Sigmoid colon (tissue), 7 donors: ENCODE results near the gene MAPT. TPM values are rescaled to one million over a fixed set of nuclear protein-coding genes. Genes with fewer than 3 reads are reported as not detected.

Source experiments
- DNase-seq: peaks from one replicate; pipeline ENCODE4 v3.0.0-alpha.2; 2019
- H3K27ac ChIP-seq, 4 donors: fragments of 200-600 bp; sonication (generic); one replicate each; pipeline ENCODE4 v1.5.1; 2016 to 2019; ENCODE audit warnings: mild to moderate bottlenecking in 1 of 4
- H3K27me3 ChIP-seq, 3 donors: fragments of 200-600 bp; sonication (generic); one replicate each; pipeline ENCODE4 v1.5.1; 2019; ENCODE audit warnings: mild to moderate bottlenecking in 1 of 3
- H3K36me3 ChIP-seq, 4 donors: fragments of 200-600 bp; sonication (generic); one replicate each; pipeline ENCODE4 v1.5.1; 2016 to 2019
- H3K4me1 ChIP-seq, 4 donors: fragments of 200-600 bp; sonication (generic); one replicate each; pipeline ENCODE4 v1.5.1; 2017 to 2019
- H3K4me3 ChIP-seq, 4 donors: fragments of 200-600 bp; sonication (generic); one replicate each; pipeline ENCODE4 v1.5.1; 2017 to 2019; ENCODE audit warnings: mild to moderate bottlenecking in 2 of 4, moderate library complexity in 1 of 4
- H3K9me3 ChIP-seq, 4 donors: fragments of 200-600 bp in 3 of 4; sonication (generic) in 3 of 4; one replicate each; pipeline versions ENCODE4 v1.5.1 to v1.6.1; 2013 to 2019
- CTCF ChIP-seq, 4 experiments: fragments of 450-650 bp in 3 of 4; fragments of 200-600 bp in 1 of 4; IDR thresholded peaks; one replicate each; pipeline ENCODE4 v1.5.1; 2016 to 2019; ENCODE audit warnings: antibody characterized with exemption in 4 of 4, mild to moderate bottlenecking in 3 of 4, moderate library complexity in 2 of 4
- EP300 ChIP-seq, 4 donors: sonication (generic); formaldehyde crosslinking; IDR thresholded peaks; one replicate each; pipeline ENCODE4 v1.6.1; 2017; ENCODE audit warnings: antibody characterized with exemption in 4 of 4
- POLR2A ChIP-seq, 2 donors: fragments of 450-650 bp; IDR thresholded peaks; one replicate each; pipeline ENCODE4 v1.6.1; 2016; ENCODE audit warnings: antibody characterized with exemption in 2 of 2, mild to moderate bottlenecking in 2 of 2, moderate library complexity in 2 of 2
- POLR2AphosphoS5 ChIP-seq, 4 donors: sonication (generic); formaldehyde crosslinking; IDR thresholded peaks; one replicate each; pipeline ENCODE4 v1.6.1; 2017; ENCODE audit warnings: antibody characterized with exemption in 4 of 4
- WGBS, 2 donors: extraction: QIAGEN DNeasy Blood & Tissue Kit; methylation state at CpG; one replicate each; pipeline ENCODE4 v1.1.7; 2013; 5-methylcytosine and 5-hydroxymethylcytosine counted together
- intact Hi-C: fragments of 100-400 bp; cut with DNase I; formaldehyde crosslinking; loops from one replicate; pipeline ENCODE4 v1.15.1; 2023
- polyA plus RNA-seq, 3 donors: library from polyadenylated mRNA; stranded (reverse); fragments of 200-250 nt; gene quantifications; one replicate each; pipeline ENCODE4 v1.2.3, GENCODE V29; 2013
- total RNA-seq, 4 donors: library from RNA; depleted of rRNA; stranded (reverse); fragments of >200 nt; gene quantifications; one replicate each; pipeline ENCODE4 v1.1.0, GENCODE V29; 2016
- donor health status: healthy with polysubstance abuse.
- donor health status: Bipolar disorder and iron deficiency.
- donor health status: healthy.

MAPT gene
- total RNA-seq (10 to 100 TPM in 3 of 4 donors, 1 to 10 TPM in 1; 7.1 to 20.5 (median 15.2) TPM), polyA plus RNA-seq (1 to 10 TPM in 1 of 3 donors, under 1 TPM in 1, not detected in 1; 0.60 to 2.8 TPM)

- no peaks in the 10 kb centered on the region for H3K36me3 ChIP-seq
These were observed at the start of gene MAPT for GRCh38 chr17:45894022-45894784. Gene MAPT, plus strand, starts transcription at chr17:45894554. Its CDS starts 67,784 bp downstream, at chr17:45962338.

GRCh38 chr17:45844695-45845375 is 49.5 kb upstream of the MAPT start, which contains the start of gene SPPL2C:
Gene SPPL2C, plus strand, starts transcription at chr17:45844881. Its CDS starts 26 bp downstream, at chr17:45844907.
- Histone ChIP-seq H3K36me3 (no peaks in the 10 kb centered on the region), H3K27ac (no peak within 1 kb of the TSS), H3K4me1 (no peaks in the 10 kb centered on the region), H3K27me3 (no peaks in the 10 kb centered on the region), H3K4me3 (no peak within 1 kb of the TSS), H3K9me3 (no peaks in the 10 kb centered on the region)
- DNase-seq, result no peak
- WGBS, 2 donors, result 45 to 79% methylated on average over 25 of the region's 25 CpGs
- intact Hi-C loops, result no loop called here
- TF ChIP-seq POLR2A (IDR thresholded peaks at IDR 0.05) (no peak), CTCF (IDR thresholded peaks at IDR 0.05) (no peak), EP300 (IDR thresholded peaks at IDR 0.05) (no peak)

More at GRCh38 chr17:45894022-45894784, at the start of gene MAPT:
- H3K27ac ChIP-seq, result peak within 1 kb of the TSS; percentile 62 to 77 (median 74)
- TF ChIP-seq EP300 (IDR thresholded peaks at IDR 0.05) (no peak), POLR2A (IDR thresholded peaks at IDR 0.05) (no peak), CTCF (IDR thresholded peaks at IDR 0.05) (peak in 3 of 4 experiments; percentile 36 to 95 (median 39)), POLR2AphosphoS5 (IDR thresholded peaks at IDR 0.05) (peak in 2 of 4 donors; percentile 45 to 60)
- WGBS, 2 donors, result 2% methylated on average over 97 of the region's 97 CpGs
- DNase-seq, result peak; percentile 95
- H3K9me3 ChIP-seq, result no peaks in the 10 kb centered on the region
- peaks cover 14 to 37% (median 27%) of the 10 kb centered on the region in 3 donors for H3K27me3 ChIP-seq
- intact Hi-C loops, result loop anchor here (1.0 kb wide), 1 partner anchor 55 kb away; no protein-coding TSS in a partner anchor
- peaks cover 0 to 36% (median 29%) of the 10 kb centered on the region in 4 donors for H3K4me1 ChIP-seq
- peak within 1 kb of the TSS; percentile 64 to 97 (median 82) for H3K4me3 ChIP-seq

- intact Hi-C loops, result no loop called here
- H3K36me3 ChIP-seq, result no peaks in the 10 kb centered on the region
- 90 to 93% methylated on average over 35 of the region's 35 CpGs for WGBS, 2 donors
These were observed 48.8 kb upstream of the MAPT start for GRCh38 chr17:45845376-45846185.

More at GRCh38 chr17:45845376-45846185, 48.8 kb upstream of the MAPT start:
- TF ChIP-seq POLR2A (IDR thresholded peaks at IDR 0.05) (no peak), POLR2AphosphoS5 (IDR thresholded peaks at IDR 0.05) (no peak), EP300 (IDR thresholded peaks at IDR 0.05) (no peak), CTCF (IDR thresholded peaks at IDR 0.05) (no peak)
- no peak for DNase-seq
- H3K4me1 ChIP-seq, result no peaks in the 10 kb centered on the region
- H3K9me3 ChIP-seq, result no peaks in the 10 kb centered on the region
- no peak overlapping the region for H3K27ac ChIP-seq
- no peaks in the 10 kb centered on the region for H3K27me3 ChIP-seq
- no peak overlapping the region for H3K4me3 ChIP-seq
